Stimulated activated naive B cell treated with anti-CD40 and anti-IgM and Interleukin-4, amounts not matched to agents 10 μg/mL and 1 μg/mL and 100 μg/mL, for 72 hours (primary cell): Measurements from ENCODE around the gene CLSTN2.

Source experiments
- ATAC-seq, 2 donors: fragments of 150-1000 bp; cut with Tn5 transposase; replicated peaks; 2 replicates each; pipeline ENCODE4 v1.10.0; 2021; ENCODE audit warnings: moderate library complexity in 1 of 2
- DNase-seq: peaks from one replicate; pipeline ENCODE4 v3.0.0; 2021
- H3K27ac Mint-ChIP-seq: one replicate; pipeline ENCODE4 v1.8.0; 2022; ENCODE audit warnings: mild to moderate bottlenecking, mixed read lengths
- H3K27me3 Mint-ChIP-seq, 2 donors: one replicate each; pipeline ENCODE4 v1.8.0; 2022; ENCODE audit warnings: mixed read lengths in 2 of 2
- H3K36me3 Mint-ChIP-seq, 2 donors: one replicate each; pipeline ENCODE4 v1.8.0; 2022; ENCODE audit warnings: mixed read lengths in 2 of 2, mild to moderate bottlenecking in 1 of 2
- H3K4me1 Mint-ChIP-seq, 2 donors: one replicate each; pipeline ENCODE4 v1.8.0; 2022; ENCODE audit warnings: mixed read lengths in 2 of 2, mild to moderate bottlenecking in 1 of 2
- H3K4me3 Mint-ChIP-seq, 2 donors: one replicate each; pipeline ENCODE4 v1.8.0; 2022; ENCODE audit warnings: mild to moderate bottlenecking in 2 of 2, mixed read lengths in 2 of 2, moderate library complexity in 1 of 2
- H3K9me3 Mint-ChIP-seq, 2 donors: one replicate each; pipeline ENCODE4 v1.8.0; 2022; ENCODE audit warnings: mixed read lengths in 2 of 2, mild to moderate bottlenecking in 1 of 2

The CLSTN2 gene

DNA sequence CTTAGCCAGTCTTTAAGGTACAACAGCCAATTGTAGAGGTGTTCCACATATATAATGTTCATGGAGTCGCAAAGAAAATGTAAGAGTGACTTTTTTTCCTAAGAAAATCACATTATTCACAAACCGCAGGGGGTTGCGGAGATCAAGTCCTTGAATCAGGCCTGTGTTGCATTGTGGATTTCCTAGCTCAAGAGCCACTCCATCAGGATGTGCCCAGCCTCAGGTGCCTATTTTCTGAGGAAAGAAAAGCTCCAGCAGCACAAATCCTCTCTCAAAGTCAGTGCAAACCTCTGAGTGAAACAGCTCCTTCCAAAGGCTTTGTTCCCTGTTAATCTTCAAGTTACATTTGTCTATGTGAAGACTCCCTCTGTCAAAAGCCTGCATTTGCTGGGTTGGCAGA lies 349.4 kb downstream of the CLSTN2 start:
- H3K27me3 Mint-ChIP-seq: peaks cover 6 to 9% of the 10 kb centered on the region in 2 donors

GRCh38 chr3:140285380-140285779 lies 350.4 kb downstream of the CLSTN2 start:
- H3K27ac Mint-ChIP-seq: no peak overlapping the region
- H3K4me1 Mint-ChIP-seq: no peaks in the 10 kb centered on the region
- H3K4me3 Mint-ChIP-seq: no peak overlapping the region
- ATAC-seq: no peak
- H3K36me3 Mint-ChIP-seq: no peaks in the 10 kb centered on the region
- DNase-seq: no peak
- peaks cover 6% of the 10 kb centered on the region in 2 donors for H3K27me3 Mint-ChIP-seq
- peaks cover 0 to 6% of the 10 kb centered on the region in 2 donors for H3K9me3 Mint-ChIP-seq

More for the DNA sequence above, 349.4 kb downstream of the CLSTN2 start:
- no peak overlapping the region for H3K27ac Mint-ChIP-seq
- ATAC-seq (no peak), DNase-seq (no peak)
- no peaks in the 10 kb centered on the region for H3K4me1 Mint-ChIP-seq
- H3K4me3 Mint-ChIP-seq: no peak overlapping the region
- H3K36me3 Mint-ChIP-seq: no peaks in the 10 kb centered on the region
- peaks cover 0 to 3% of the 10 kb centered on the region in 2 donors for H3K9me3 Mint-ChIP-seq

DNA sequence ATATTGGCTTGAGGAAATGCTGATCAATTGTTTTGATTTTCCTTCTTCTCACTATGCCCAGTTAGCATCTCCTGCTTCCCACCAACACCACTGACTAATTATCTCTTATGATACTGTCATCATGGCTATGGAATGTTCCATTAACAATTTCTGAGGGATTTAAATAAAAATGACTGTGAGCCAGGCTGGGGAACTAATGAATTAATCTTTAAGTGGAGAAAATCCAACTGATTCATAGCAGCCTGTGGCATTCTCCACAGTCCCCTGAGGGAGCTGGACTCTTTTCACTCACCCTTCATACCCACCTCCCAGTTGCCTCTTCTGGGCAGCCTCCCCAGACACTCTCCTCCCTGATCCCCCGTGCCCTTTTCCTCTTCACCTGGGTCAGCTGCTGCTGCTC lies 353.6 kb downstream of the CLSTN2 start:
- Mint-ChIP-seq H3K27ac (no peak overlapping the region), H3K27me3 (peaks cover 6 to 14% of the 10 kb centered on the region in 2 donors), H3K9me3 (peaks cover 4 to 16% of the 10 kb centered on the region in 2 donors), H3K4me1 (no peaks in the 10 kb centered on the region), H3K4me3 (no peak overlapping the region), H3K36me3 (no peaks in the 10 kb centered on the region)
- DNase-seq (no peak), ATAC-seq (no peak)

GRCh38 chr3:140290105-140290504 lies 355.1 kb downstream of the CLSTN2 start:
- H3K4me1 Mint-ChIP-seq: no peaks in the 10 kb centered on the region
- H3K4me3 Mint-ChIP-seq: no peak overlapping the region
- peaks cover 4 to 16% of the 10 kb centered on the region in 2 donors for H3K9me3 Mint-ChIP-seq
- peaks cover 6 to 14% of the 10 kb centered on the region in 2 donors for H3K27me3 Mint-ChIP-seq
- no peak overlapping the region for H3K27ac Mint-ChIP-seq
- H3K36me3 Mint-ChIP-seq: no peaks in the 10 kb centered on the region
- DNase-seq: no peak
- ATAC-seq: no peak

- Mint-ChIP-seq H3K27ac (no peak overlapping the region), H3K36me3 (no peaks in the 10 kb centered on the region), H3K4me3 (no peak overlapping the region), H3K4me1 (no peaks in the 10 kb centered on the region), H3K9me3 (peaks cover 4 to 15% of the 10 kb centered on the region in 2 donors), H3K27me3 (peaks cover 6 to 14% of the 10 kb centered on the region in 2 donors)
- ATAC-seq (no peak), DNase-seq (no peak)
Observed at GRCh38 chr3:140292170-140292569, 357.2 kb downstream of the CLSTN2 start.

DNA sequence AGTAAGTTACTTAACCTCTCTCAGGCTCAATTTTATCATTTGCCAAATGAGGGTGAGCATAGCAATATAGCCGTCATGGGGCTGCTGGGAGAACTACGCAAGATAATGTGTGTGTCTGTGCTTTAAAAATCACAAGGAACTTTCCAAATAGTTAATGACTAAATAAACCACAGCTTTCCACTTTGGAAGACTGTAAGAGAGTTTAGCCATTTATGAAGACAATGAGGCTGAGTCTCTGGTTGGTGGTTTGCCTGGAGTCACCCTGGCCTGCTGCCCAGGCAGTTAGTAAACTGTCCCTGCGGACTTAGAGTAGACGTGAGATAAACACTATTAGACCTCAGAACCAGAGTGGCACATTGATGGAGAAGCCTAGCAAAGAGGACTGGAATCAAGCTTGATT lies 357.7 kb downstream of the CLSTN2 start:
- no peak for ATAC-seq
- Mint-ChIP-seq H3K4me3 (no peak overlapping the region), H3K36me3 (no peaks in the 10 kb centered on the region), H3K27me3 (peaks cover 6 to 14% of the 10 kb centered on the region in 2 donors), H3K4me1 (no peaks in the 10 kb centered on the region), H3K27ac (no peak overlapping the region), H3K9me3 (peaks cover 4 to 15% of the 10 kb centered on the region in 2 donors)
- no peak for DNase-seq

DNA sequence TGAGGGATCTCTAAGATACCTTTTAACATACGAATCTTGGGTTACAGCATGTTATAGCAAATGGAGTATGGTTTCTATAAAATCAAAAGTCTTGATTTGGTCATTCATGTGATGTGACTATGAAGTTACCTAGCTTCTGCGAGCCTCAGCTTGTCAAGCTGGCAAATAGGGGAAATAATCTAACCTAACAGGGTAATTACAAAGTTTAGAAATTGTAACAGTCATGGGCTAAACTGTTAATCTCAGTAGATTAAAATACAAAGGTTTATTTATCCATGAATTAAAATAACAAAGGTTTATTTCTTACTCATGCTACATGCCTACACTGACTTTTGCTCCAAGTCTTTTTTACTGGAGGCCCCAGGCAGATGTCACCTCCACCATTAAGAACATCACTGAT lies 359.1 kb downstream of the CLSTN2 start:
- no peak overlapping the region for H3K27ac Mint-ChIP-seq
- no peak overlapping the region for H3K4me3 Mint-ChIP-seq
- H3K4me1 Mint-ChIP-seq: no peaks in the 10 kb centered on the region
- no peaks in the 10 kb centered on the region for H3K36me3 Mint-ChIP-seq
- peaks cover 4 to 13% of the 10 kb centered on the region in 2 donors for H3K9me3 Mint-ChIP-seq
- no peak for DNase-seq
- H3K27me3 Mint-ChIP-seq: peaks cover under 1 to 15% of the 10 kb centered on the region in 2 donors
- no peak for ATAC-seq

- H3K4me3 Mint-ChIP-seq: no peak overlapping the region
- DNase-seq (no peak), ATAC-seq (no peak)
- peaks cover 2 to 5% of the 10 kb centered on the region in 2 donors for H3K9me3 Mint-ChIP-seq
- H3K27ac Mint-ChIP-seq: no peak overlapping the region
- no peaks in the 10 kb centered on the region for H3K36me3 Mint-ChIP-seq
- no peaks in the 10 kb centered on the region for H3K4me1 Mint-ChIP-seq
- peaks cover 0 to 8% of the 10 kb centered on the region in 2 donors for H3K27me3 Mint-ChIP-seq
Observed at GRCh38 chr3:140296796-140297352, 361.9 kb downstream of the CLSTN2 start.

DNA sequence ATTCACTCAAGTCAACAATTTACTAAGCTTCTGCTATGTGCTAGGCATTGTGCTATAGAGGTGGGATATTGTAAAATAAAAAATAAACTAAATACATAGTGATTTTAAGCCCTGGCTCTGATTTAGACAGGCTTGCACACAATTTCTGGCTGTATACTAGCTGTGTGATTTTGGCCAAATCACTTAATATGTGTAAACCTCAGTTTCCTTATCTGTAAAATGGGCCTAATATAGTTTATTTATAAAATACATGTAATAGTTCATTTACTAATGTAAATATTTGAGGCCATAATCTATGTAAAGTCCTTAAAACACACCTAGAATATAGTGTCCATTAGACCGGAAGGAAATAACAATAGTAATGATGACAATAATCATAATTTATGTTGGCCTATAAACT lies 363.1 kb downstream of the CLSTN2 start:
- Mint-ChIP-seq H3K27me3 (peaks cover 0 to 5% of the 10 kb centered on the region in 2 donors), H3K36me3 (no peaks in the 10 kb centered on the region), H3K4me1 (no peaks in the 10 kb centered on the region), H3K9me3 (peaks cover 0 to 2% of the 10 kb centered on the region in 2 donors), H3K4me3 (no peak overlapping the region), H3K27ac (no peak overlapping the region)
- no peak for DNase-seq
- ATAC-seq: no peak

- Mint-ChIP-seq H3K4me1 (no peaks in the 10 kb centered on the region), H3K9me3 (no peaks in the 10 kb centered on the region), H3K27me3 (peaks cover 0 to 5% of the 10 kb centered on the region in 2 donors), H3K4me3 (no peak overlapping the region), H3K36me3 (no peaks in the 10 kb centered on the region), H3K27ac (no peak overlapping the region)
- DNase-seq (no peak), ATAC-seq (no peak)
Observed at GRCh38 chr3:140298569-140299070, 363.6 kb downstream of the CLSTN2 start.

- no peak for DNase-seq
- no peaks in the 10 kb centered on the region for H3K4me1 Mint-ChIP-seq
- no peak overlapping the region for H3K4me3 Mint-ChIP-seq
- ATAC-seq: no peak
- no peaks in the 10 kb centered on the region for H3K9me3 Mint-ChIP-seq
- no peak overlapping the region for H3K27ac Mint-ChIP-seq
- H3K27me3 Mint-ChIP-seq: peaks cover 0 to 2% of the 10 kb centered on the region in 2 donors
- no peaks in the 10 kb centered on the region for H3K36me3 Mint-ChIP-seq
Observed at GRCh38 chr3:140303875-140304274, 368.9 kb downstream of the CLSTN2 start.

- Mint-ChIP-seq H3K36me3 (no peaks in the 10 kb centered on the region), H3K9me3 (peaks cover 0 to 1% of the 10 kb centered on the region in 2 donors), H3K27me3 (no peaks in the 10 kb centered on the region), H3K4me3 (no peak overlapping the region), H3K4me1 (no peaks in the 10 kb centered on the region), H3K27ac (no peak overlapping the region)
- ATAC-seq (no peak), DNase-seq (no peak)
Observed at GRCh38 chr3:140308535-140308934, 373.6 kb downstream of the CLSTN2 start.

DNA sequence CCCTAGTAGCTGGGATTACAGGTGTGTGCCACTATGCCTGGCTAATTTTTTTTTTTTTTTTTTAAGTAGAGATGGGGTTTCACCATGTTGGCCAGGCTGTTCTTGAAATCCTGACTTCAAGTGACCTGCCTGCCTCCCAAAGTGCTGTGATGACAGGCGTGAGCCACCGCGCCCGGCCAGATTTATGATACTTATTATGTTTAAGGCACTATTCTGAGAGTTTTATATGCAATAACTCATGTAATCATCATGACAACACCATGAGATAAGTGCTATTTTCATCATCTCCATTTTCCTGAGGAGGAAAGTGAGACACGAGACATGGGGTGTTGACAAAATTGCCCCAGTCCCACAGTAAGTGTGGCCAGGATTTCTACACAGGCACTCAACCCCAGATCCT lies 376.4 kb downstream of the CLSTN2 start:
- DNase-seq (no peak), ATAC-seq (no peak)
- Mint-ChIP-seq H3K4me3 (no peak overlapping the region), H3K36me3 (no peaks in the 10 kb centered on the region), H3K27ac (no peak overlapping the region), H3K4me1 (no peaks in the 10 kb centered on the region), H3K9me3 (peaks cover 0 to 1% of the 10 kb centered on the region in 2 donors), H3K27me3 (no peaks in the 10 kb centered on the region)

DNA sequence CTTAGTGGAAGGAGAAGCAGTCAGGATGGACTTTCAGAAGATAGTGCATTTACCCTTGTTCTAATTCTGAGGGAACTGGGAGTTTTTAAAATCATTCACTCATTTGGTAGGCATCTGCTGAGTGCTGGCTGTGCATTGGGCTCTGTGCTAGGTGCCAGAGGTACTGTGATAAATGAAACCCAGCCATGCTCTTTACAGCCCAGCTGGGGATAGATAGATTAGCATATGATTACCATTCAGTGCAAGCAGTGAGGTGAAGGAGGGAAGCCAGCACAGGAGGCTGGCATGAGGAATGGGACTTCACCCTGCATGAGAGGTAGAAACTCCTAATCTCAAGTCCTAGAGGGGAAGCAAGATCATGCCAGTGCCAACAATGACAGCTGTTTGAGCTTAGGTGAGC lies 381.0 kb downstream of the CLSTN2 start:
- ATAC-seq (no peak), DNase-seq (no peak)
- Mint-ChIP-seq H3K27me3 (no peaks in the 10 kb centered on the region), H3K9me3 (no peaks in the 10 kb centered on the region), H3K27ac (no peak overlapping the region), H3K36me3 (no peaks in the 10 kb centered on the region), H3K4me3 (no peak overlapping the region), H3K4me1 (no peaks in the 10 kb centered on the region)

- H3K36me3 Mint-ChIP-seq: no peaks in the 10 kb centered on the region
- DNase-seq: no peak
- no peaks in the 10 kb centered on the region for H3K4me1 Mint-ChIP-seq
- ATAC-seq: no peak
- H3K27me3 Mint-ChIP-seq: no peaks in the 10 kb centered on the region
- H3K9me3 Mint-ChIP-seq: no peaks in the 10 kb centered on the region
- no peak overlapping the region for H3K27ac Mint-ChIP-seq
- H3K4me3 Mint-ChIP-seq: no peak overlapping the region
Observed at GRCh38 chr3:140316466-140316865, 381.5 kb downstream of the CLSTN2 start.
